ENCODE results near the gene SH2D3C.

GRCh38 chr9:127816362-127816725 lies 37.9 kb upstream of the SH2D3C start:
- TF ChIP-seq CTCF (IDR thresholded peaks at IDR 0.05): no peak
- no peak for TF ChIP-seq POLR2A (IDR thresholded peaks at IDR 0.05)
- TF ChIP-seq EP300 (IDR thresholded peaks at IDR 0.05): no peak
- TF ChIP-seq POLR2AphosphoS5 (IDR thresholded peaks at IDR 0.05): no peak
